Peyer's patch (tissue), 4 donors: ENCODE data around the gene UBAC2. TPM values are rescaled to one million over a fixed set of nuclear protein-coding genes. Genes with fewer than 3 reads are reported as not detected.

Source experiments
- DNase-seq, 3 donors: peaks; one replicate each; pipeline ENCODE4 v3.0.0-alpha.2; 2017 to 2019
- H3K27ac ChIP-seq, 4 donors: fragments of 200-600 bp; sonication (generic); one replicate each; pipeline ENCODE4 v1.5.1; 2016 to 2019
- H3K27me3 ChIP-seq, 2 donors: fragments of 200-600 bp; sonication (generic); one replicate each; pipeline ENCODE4 v1.5.1; 2019
- H3K36me3 ChIP-seq, 3 donors: fragments of 200-600 bp; sonication (generic); one replicate each; pipeline ENCODE4 v1.5.1; 2016 to 2019
- H3K4me1 ChIP-seq, 4 donors: fragments of 200-600 bp; sonication (generic); one replicate each; pipeline ENCODE4 v1.5.1; 2016 to 2019
- H3K4me3 ChIP-seq, 4 donors: fragments of 200-600 bp; sonication (generic); 1 replicate in 3 of 4; 2 replicates in 1 of 4; pipeline ENCODE4 v1.5.1; 2016 to 2019; ENCODE audit warnings: mild to moderate bottlenecking in 1 of 4
- H3K9me3 ChIP-seq, 4 donors: fragments of 200-600 bp; sonication (generic); one replicate each; pipeline ENCODE4 v1.5.1; 2016 to 2019; ENCODE audit warnings: mild to moderate bottlenecking in 1 of 4
- CTCF ChIP-seq, 6 experiments: fragments of 450-650 bp in 4 of 6; fragments of 200-600 bp in 2 of 6; sonication (generic) in 1 of 6; IDR thresholded peaks; one replicate each; pipeline ENCODE4 v1.5.1; 2017 to 2019; ENCODE audit warnings: antibody characterized with exemption in 6 of 6, mild to moderate bottlenecking in 3 of 6, moderate library complexity in 1 of 6
- POLR2A ChIP-seq, 2 donors: fragments of 450-650 bp; IDR thresholded peaks; one replicate each; pipeline ENCODE4 v1.5.1; 2017; ENCODE audit warnings: antibody characterized with exemption in 2 of 2, mild to moderate bottlenecking in 2 of 2, moderate library complexity in 2 of 2
- total RNA-seq, 4 donors: library from RNA; depleted of rRNA; stranded (reverse); fragments of >200 nt; gene quantifications; one replicate each; pipeline ENCODE4 v1.1.0, GENCODE V29; 2016

UBAC2 gene
- total RNA-seq, 4 donors from 2014 or later = 38.8 to 67.8 (median 63.4) TPM

- Histone ChIP-seq H3K4me1 (peaks cover 0 to 6% (median 2%) of the 10 kb centered on the region in 4 donors), H3K9me3 (no peaks in the 10 kb centered on the region), H3K36me3 (peaks cover 0 to 12% (median 0%) of the 10 kb centered on the region in 3 donors), H3K27ac (no peak overlapping the region), H3K27me3 (no peaks in the 10 kb centered on the region), H3K4me3 (no peak overlapping the region)
- no peak for DNase-seq
- TF ChIP-seq POLR2A (IDR thresholded peaks at IDR 0.05) = no peak
- TF ChIP-seq CTCF (IDR thresholded peaks at IDR 0.05) = no peak
These were observed 134.4 kb downstream of the UBAC2 start for GRCh38 chr13:99335087-99335486.

GRCh38 chr13:99335603-99336002, 134.9 kb downstream of the UBAC2 start:
- H3K36me3 ChIP-seq = peaks cover 0 to 17% (median 0%) of the 10 kb centered on the region in 3 donors
- no peak overlapping the region for H3K4me3 ChIP-seq
- H3K4me1 ChIP-seq = peaks cover 0 to 6% (median 2%) of the 10 kb centered on the region in 4 donors
- no peak overlapping the region for H3K27ac ChIP-seq
- DNase-seq = peak in 1 of 3 donors; percentile 59
- no peaks in the 10 kb centered on the region for H3K27me3 ChIP-seq
- no peaks in the 10 kb centered on the region for H3K9me3 ChIP-seq
- no peak for TF ChIP-seq CTCF (IDR thresholded peaks at IDR 0.05)
- TF ChIP-seq POLR2A (IDR thresholded peaks at IDR 0.05) = no peak

- Histone ChIP-seq H3K27ac (peak overlapping the region in 1 of 4 donors; percentile 32), H3K27me3 (no peaks in the 10 kb centered on the region), H3K4me1 (peaks cover 0 to 6% (median 0%) of the 10 kb centered on the region in 4 donors), H3K36me3 (peaks cover 0 to 51% (median 0%) of the 10 kb centered on the region in 3 donors), H3K9me3 (no peaks in the 10 kb centered on the region), H3K4me3 (no peak overlapping the region)
- TF ChIP-seq CTCF (IDR thresholded peaks at IDR 0.05) (no peak), POLR2A (IDR thresholded peaks at IDR 0.05) (no peak)
- no peak for DNase-seq
These were observed 138.6 kb downstream of the UBAC2 start for GRCh38 chr13:99339230-99339721.

- Histone ChIP-seq H3K27me3 (no peaks in the 10 kb centered on the region), H3K27ac (peak overlapping the region in 2 of 4 donors; percentile 7 to 27), H3K4me1 (peaks cover 0 to 5% (median 0%) of the 10 kb centered on the region in 4 donors), H3K36me3 (peaks cover 0 to 56% (median 0%) of the 10 kb centered on the region in 3 donors), H3K4me3 (no peak overlapping the region), H3K9me3 (no peaks in the 10 kb centered on the region)
- DNase-seq = peak in 1 of 3 donors; percentile 74
- TF ChIP-seq CTCF (IDR thresholded peaks at IDR 0.05) (no peak), POLR2A (IDR thresholded peaks at IDR 0.05) (no peak)
These were observed 139.2 kb downstream of the UBAC2 start for GRCh38 chr13:99339736-99340397.

- no peak for DNase-seq
- Histone ChIP-seq H3K4me1 (no peaks in the 10 kb centered on the region), H3K27ac (peak overlapping the region in 3 of 4 donors; percentile 7 to 27 (median 18)), H3K27me3 (no peaks in the 10 kb centered on the region), H3K9me3 (no peaks in the 10 kb centered on the region), H3K4me3 (no peak overlapping the region), H3K36me3 (peaks cover 0 to 52% (median 0%) of the 10 kb centered on the region in 3 donors)
- TF ChIP-seq CTCF (IDR thresholded peaks at IDR 0.05) (no peak), POLR2A (IDR thresholded peaks at IDR 0.05) (no peak)
These were observed 140.0 kb downstream of the UBAC2 start for GRCh38 chr13:99340638-99341037.
